IMR-90 (cell line): ENCODE data around the gene ZDHHC18. TPM values are rescaled to one million over a fixed set of nuclear protein-coding genes. Genes with fewer than 3 reads are reported as not detected.
A peak's percentile ranks its signal among the peaks of the same experiment; 100 is the strongest.

ENCODE experiments used
- ATAC-seq: fragments of 200-7000 bp; cut with Tn5 transposase; 2 replicates; pipeline ENCODE4 v1.9.1; 2020; ENCODE audit warnings: low read depth, mild to moderate bottlenecking, moderate library complexity
- BruUV-seq: library from RNA; stranded (reverse); fragments of 400-500 nt; replicated peaks from 2 replicates; lab custom pipeline; 2021; lab: Mats Ljungman, UMichigan
- CTCF ChIA-PET: fragments of 300-600 bp; formaldehyde crosslinking; extraction: SDS; loops from one replicate; lab custom pipeline; 2021; ENCODE audit warnings: antibody characterized with exemption; lab: Yijun Ruan, JAX
- POLR2A ChIA-PET: fragments of 300-600 bp; sonication (Branson Sonifier 250); formaldehyde crosslinking; loops from one replicate; lab custom pipeline; 2022; ENCODE audit warnings: antibody characterized with exemption; ENCODE audit not compliant: unreplicated experiment; lab: Charles Lee
- DNase-seq: peaks from one replicate; pipeline ENCODE4 v3.0.0; 2013
- H2AFZ ChIP-seq: replicated peaks from 2 replicates; pipeline ENCODE3; 2013; ENCODE audit warnings: low read length, mild to moderate bottlenecking; ENCODE audit not compliant: poor library complexity
- H2AK5ac ChIP-seq: 2 replicates; pipeline ENCODE4 v1.6.1; 2013; ENCODE audit warnings: low read depth, low read length, inconsistent platforms
- H2AK9ac ChIP-seq: replicated peaks from 2 replicates; pipeline ENCODE3; 2013; ENCODE audit warnings: mild to moderate bottlenecking, low read depth, low read length, moderate library complexity; ENCODE audit not compliant: poor library complexity
- H2BK120ac ChIP-seq: 2 replicates; pipeline ENCODE4 v1.6.1; 2013; ENCODE audit warnings: low read depth, low read length, inconsistent platforms
- H2BK15ac ChIP-seq: 3 replicates; pipeline ENCODE4 v1.6.1; 2013; ENCODE audit warnings: low read depth, low read length, inconsistent platforms
- H2BK20ac ChIP-seq: 2 replicates; pipeline ENCODE4 v1.6.1; 2013; ENCODE audit warnings: low read depth, mild to moderate bottlenecking, inconsistent platforms, low read length, moderate library complexity
- H2BK5ac ChIP-seq: 2 replicates; pipeline ENCODE4 v1.6.1; 2013; ENCODE audit warnings: mild to moderate bottlenecking, low read depth, low read length, inconsistent platforms; ENCODE audit not compliant: poor library complexity, severe bottlenecking
- H3K14ac ChIP-seq: replicated peaks from 2 replicates; pipeline ENCODE4 v1.6.1; 2013; ENCODE audit warnings: low read depth, low read length, inconsistent platforms
- H3K18ac ChIP-seq: 2 replicates; pipeline ENCODE4 v1.6.1; 2013; ENCODE audit warnings: low read depth, low read length, control low read depth
- H3K23ac ChIP-seq: 2 replicates; pipeline ENCODE4 v1.6.1; 2013; ENCODE audit warnings: low read depth, low read length, inconsistent platforms
- H3K27ac ChIP-seq: 2 replicates; pipeline ENCODE4 v1.5.1; 2013; ENCODE audit warnings: mild to moderate bottlenecking, control low read depth, low read length; ENCODE audit not compliant: insufficient read depth
- H3K27me3 ChIP-seq: 2 replicates; pipeline ENCODE4 v1.6.1; 2013; ENCODE audit warnings: low read length; ENCODE audit not compliant: control insufficient read depth, insufficient read depth
- H3K36me3 ChIP-seq: 2 replicates; pipeline ENCODE4 v1.6.1; 2013; ENCODE audit warnings: low read length, mixed read lengths; ENCODE audit not compliant: control insufficient read depth, insufficient read depth
- H3K4ac ChIP-seq: 2 replicates; pipeline ENCODE4 v1.6.1; 2013; ENCODE audit warnings: low read depth, low read length, inconsistent platforms
- H3K4me1 ChIP-seq: 2 replicates; pipeline ENCODE4 v1.6.1; 2013; ENCODE audit warnings: low read length, mixed read lengths; ENCODE audit not compliant: control insufficient read depth, insufficient read depth
- H3K4me2 ChIP-seq: 2 replicates; pipeline ENCODE4 v1.6.1; 2013; ENCODE audit warnings: low read depth, mild to moderate bottlenecking, control low read depth, low read length, moderate library complexity
- H3K4me3 ChIP-seq: 2 replicates; pipeline ENCODE4 v1.5.1; 2013; ENCODE audit warnings: low read depth, mild to moderate bottlenecking, control low read depth, low read length, moderate library complexity; ENCODE audit not compliant: insufficient read depth
- H3K56ac ChIP-seq: 2 replicates; pipeline ENCODE4 v1.6.1; 2013; ENCODE audit warnings: low read length, inconsistent platforms; ENCODE audit not compliant: insufficient read depth; ENCODE audit errors: extremely low read depth
- H3K79me1 ChIP-seq, 2 experiments: 2 replicates each; pipeline ENCODE4 v1.6.1; 2013; ENCODE audit warnings: low read length in 2 of 2, inconsistent platforms in 1 of 2, low read depth in 1 of 2
- H3K9ac ChIP-seq: 2 replicates; pipeline ENCODE4 v1.6.1; 2013; ENCODE audit warnings: low read depth, low read length, control low read depth
- H3K9me1 ChIP-seq: 2 replicates; pipeline ENCODE4 v1.6.1; 2013; ENCODE audit warnings: low read length, inconsistent platforms; ENCODE audit not compliant: insufficient read depth
- H3K9me3 ChIP-seq: 2 replicates; pipeline ENCODE4 v1.6.1; 2013; ENCODE audit warnings: low read length; ENCODE audit not compliant: control insufficient read depth, insufficient read depth
- H4K20me1 ChIP-seq: 2 replicates; pipeline ENCODE4 v1.6.1; 2013; ENCODE audit warnings: low read length, inconsistent platforms; ENCODE audit not compliant: insufficient read depth
- H4K5ac ChIP-seq: 2 replicates; pipeline ENCODE4 v1.6.1; 2013; ENCODE audit warnings: mild to moderate bottlenecking, low read depth, low read length, control low read depth
- H4K8ac ChIP-seq, 2 experiments: 2 replicates each; pipeline ENCODE4 v1.6.1; 2013; ENCODE audit warnings: low read depth in 2 of 2, low read length in 2 of 2, control low read depth in 1 of 2, inconsistent platforms in 1 of 2
- H4K91ac ChIP-seq: 2 replicates; pipeline ENCODE4 v1.6.1; 2013; ENCODE audit warnings: low read depth, low read length, inconsistent platforms; ENCODE audit not compliant: insufficient read depth
- CEBPB ChIP-seq: IDR thresholded peaks from 2 replicates; pipeline ENCODE4 v1.6.1; 2012; ENCODE audit warnings: low read depth, low read length, improper control_type of control experiment
- CHD1 ChIP-seq: IDR thresholded peaks from 2 replicates; pipeline ENCODE4 v1.6.1; 2012; ENCODE audit warnings: low read depth, low read length, improper control_type of control experiment
- FOS ChIP-seq: fragments of 150-350 bp; IDR thresholded peaks from 2 replicates; pipeline ENCODE4 v1.6.1; 2016; ENCODE audit warnings: low read depth, low read length
- MAFK ChIP-seq: IDR thresholded peaks from 2 replicates; pipeline ENCODE4 v1.6.1; 2012; ENCODE audit warnings: low read depth, low read length, improper control_type of control experiment
- MAZ ChIP-seq: IDR thresholded peaks from 2 replicates; pipeline ENCODE4 v1.6.1; 2012; ENCODE audit warnings: low read depth, mild to moderate bottlenecking, low read length, improper control_type of control experiment, moderate library complexity, borderline replicate concordance
- MXI1 ChIP-seq: IDR thresholded peaks from 2 replicates; pipeline ENCODE4 v1.6.1; 2012; ENCODE audit warnings: low read depth, mild to moderate bottlenecking, low read length, moderate library complexity, borderline replicate concordance
- NFE2L2 ChIP-seq: fragments of 150-350 bp; IDR thresholded peaks from 2 replicates; pipeline ENCODE4 v1.6.1; 2016; ENCODE audit warnings: low read depth, mild to moderate bottlenecking, low read length
- POLR2A ChIP-seq: IDR thresholded peaks from 2 replicates; pipeline ENCODE4 v1.6.1; 2012; ENCODE audit warnings: mild to moderate bottlenecking, low read depth, low read length
- RAD21 ChIP-seq: IDR thresholded peaks from 2 replicates; pipeline ENCODE4 v1.6.1; 2012; ENCODE audit warnings: low read length, improper control_type of control experiment
- RCOR1 ChIP-seq: IDR thresholded peaks from 2 replicates; pipeline ENCODE4 v1.6.1; 2012; ENCODE audit warnings: mild to moderate bottlenecking, low read length, improper control_type of control experiment; ENCODE audit not compliant: insufficient replicate concordance
- RFX5 ChIP-seq: IDR thresholded peaks from 2 replicates; pipeline ENCODE4 v1.8.0; 2012; ENCODE audit warnings: low read depth, mild to moderate bottlenecking, low read length, moderate library complexity
- SMC3 ChIP-seq: fragments of 150-350 bp; IDR thresholded peaks from 2 replicates; pipeline ENCODE4 v1.6.1; 2016; ENCODE audit warnings: low read depth, mild to moderate bottlenecking, antibody characterized with exemption, low read length, moderate library complexity
- WGBS, 2 experiments: methylation state at CpG; one replicate each; pipeline versions ENCODE4 v1.1.5 to v1.1.7; 2013; ENCODE audit warnings: missing lambda C conversion rate in 2 of 2; ENCODE audit not compliant: insufficient read length in 1 of 2; ENCODE audit errors: extremely low coverage in 2 of 2; 5-methylcytosine and 5-hydroxymethylcytosine counted together
- dilution Hi-C: fragments of 300-500 bp; cut with HindIII; formaldehyde crosslinking; loops from one replicate; pipeline ENCODE4 v1.14.3; 2018; ENCODE audit warnings: low sequenced_read_pairs; ENCODE audit not compliant: unreplicated experiment
- in situ Hi-C: fragments of 300-500 bp; cut with MboI; formaldehyde crosslinking; loops from 3 replicates; pipeline ENCODE4 v1.14.3; 2019; ENCODE audit warnings: low sequenced_read_pairs, inconsistent platforms, mixed read lengths
- intact Hi-C: fragments of 100-400 bp; cut with micrococcal nuclease; formaldehyde crosslinking; loops from 2 replicates; pipeline ENCODE4 v1.10.0; 2022
- polyA plus RNA-seq, 3 experiments: library from polyadenylated mRNA; depleted of rRNA; stranded (reverse); fragments of >200 nt; gene quantifications; 2 replicates each; pipeline ENCODE4 v1.2.3, GENCODE V29; 2012; ENCODE audit warnings: low replicate concordance in 1 of 3
- total RNA-seq: library from RNA; depleted of rRNA; stranded (reverse); fragments of >200 nt; gene quantifications from 2 replicates; pipeline ENCODE4 v1.2.3, GENCODE V29; 2012
- TF ChIP-seq, protein P1 (sequence below): fragments of 150-350 bp; IDR thresholded peaks from 2 replicates; pipeline ENCODE4 v1.6.1; 2016; ENCODE audit warnings: low read depth, mild to moderate bottlenecking, low read length, moderate library complexity, borderline replicate concordance

The ZDHHC18 gene
- total and polyA plus RNA-seq, 2 of the 4 experiments (the other 2 are of a cell fraction): 12.5 to 37.0 TPM

DNA sequence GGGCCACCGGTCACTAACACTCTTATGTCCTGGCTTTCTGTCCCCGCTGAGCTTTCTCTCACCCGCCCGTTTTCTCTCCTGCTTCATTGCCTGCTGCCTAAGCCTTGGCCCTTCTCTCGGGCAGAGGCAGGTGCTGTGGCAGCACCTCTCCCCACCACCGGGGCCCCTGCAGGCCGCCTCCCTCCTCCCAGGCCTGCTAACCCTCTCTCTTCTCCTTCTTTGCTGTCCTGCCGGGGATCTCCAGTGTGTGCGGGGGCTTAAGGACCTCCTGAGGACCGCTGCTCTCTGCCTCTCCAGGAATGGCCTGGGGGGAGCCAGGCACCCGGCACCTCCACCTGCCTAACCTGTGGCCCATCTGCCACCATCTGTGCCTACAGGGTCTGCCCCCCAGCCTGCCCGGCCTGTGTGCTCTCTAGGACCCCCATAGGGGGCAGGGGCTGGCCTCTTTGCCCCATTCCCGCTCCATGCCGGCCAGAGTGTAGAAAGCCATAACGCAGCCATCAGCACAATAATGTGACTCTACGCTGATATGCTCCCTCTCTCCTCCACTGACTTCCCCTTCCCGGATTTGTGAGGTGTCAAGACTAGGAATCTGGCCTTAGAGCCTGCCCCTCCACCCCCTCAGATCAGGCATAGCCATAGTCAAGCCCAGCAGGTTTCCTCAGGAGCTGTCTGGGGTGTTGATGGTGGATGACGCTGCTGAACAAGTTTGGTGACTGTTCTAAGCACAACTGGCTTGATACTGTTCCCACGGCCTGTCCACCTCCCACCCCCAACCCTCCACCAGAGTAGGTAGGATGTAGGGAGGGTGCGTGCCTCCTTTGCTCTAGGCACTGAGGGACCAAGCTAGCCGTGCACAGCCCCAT, 30.3 kb downstream of the ZDHHC18 start:
- no peak overlapping the region for H2BK15ac ChIP-seq
- no peaks in the 10 kb centered on the region for H3K9me1 ChIP-seq
- intact Hi-C loops: no loop called here
- no peak overlapping the region for H4K8ac ChIP-seq
- no peak overlapping the region for H3K4me3 ChIP-seq
- 70% methylated on average over 3 of the region's 21 CpGs; no CpG with 5 or more reads in 1 of the 2 experiments for WGBS, 2 experiments
- no peak overlapping the region for H2BK5ac ChIP-seq
- TF ChIP-seq NFE2L2: no peak
- TF ChIP-seq, protein P1, sequence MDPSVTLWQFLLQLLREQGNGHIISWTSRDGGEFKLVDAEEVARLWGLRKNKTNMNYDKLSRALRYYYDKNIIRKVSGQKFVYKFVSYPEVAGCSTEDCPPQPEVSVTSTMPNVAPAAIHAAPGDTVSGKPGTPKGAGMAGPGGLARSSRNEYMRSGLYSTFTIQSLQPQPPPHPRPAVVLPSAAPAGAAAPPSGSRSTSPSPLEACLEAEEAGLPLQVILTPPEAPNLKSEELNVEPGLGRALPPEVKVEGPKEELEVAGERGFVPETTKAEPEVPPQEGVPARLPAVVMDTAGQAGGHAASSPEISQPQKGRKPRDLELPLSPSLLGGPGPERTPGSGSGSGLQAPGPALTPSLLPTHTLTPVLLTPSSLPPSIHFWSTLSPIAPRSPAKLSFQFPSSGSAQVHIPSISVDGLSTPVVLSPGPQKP: no peak
- no peak for TF ChIP-seq MXI1
- TF ChIP-seq FOS: no peak
- TF ChIP-seq RCOR1: no peak
- no peak for TF ChIP-seq POLR2A
- no peak for TF ChIP-seq RAD21
- no peak for TF ChIP-seq CEBPB
- no peak for TF ChIP-seq SMC3
- no peak for TF ChIP-seq RFX5
- no peak for TF ChIP-seq CHD1
- TF ChIP-seq MAZ: no peak
- TF ChIP-seq MAFK: no peak
- H3K56ac ChIP-seq: no peak overlapping the region
- H3K23ac ChIP-seq: no peak overlapping the region
- H4K5ac ChIP-seq: no peak overlapping the region
- H3K79me1 ChIP-seq: no peaks in the 10 kb centered on the region
- CTCF ChIA-PET: interaction anchor here (0.5 kb wide), 1 partner anchor 111 kb away, joined by 3 read pairs; no protein-coding TSS in a partner anchor
- no peak overlapping the region for H2BK20ac ChIP-seq
- H4K20me1 ChIP-seq: peaks cover 1% of the 10 kb centered on the region; the same call in 1 of the 2 replicates
- peaks cover 31% of the 10 kb centered on the region for H3K36me3 ChIP-seq
- POLR2A ChIA-PET: no interaction called here
- no peak overlapping the region for H4K91ac ChIP-seq
- no peaks in the 10 kb centered on the region for H3K27me3 ChIP-seq
- ATAC-seq (no peak), DNase-seq (no peak)
- no peak overlapping the region for H2BK120ac ChIP-seq
- dilution Hi-C loops: no loop called here
- in situ Hi-C loops: no loop called here
- no peak overlapping the region for H3K4me2 ChIP-seq
- no peak overlapping the region for H3K14ac ChIP-seq
- H3K27ac ChIP-seq: no peak overlapping the region
- H2AK9ac ChIP-seq: peak overlapping the region; percentile 13
- H3K9me3 ChIP-seq: no peaks in the 10 kb centered on the region
- H2AFZ ChIP-seq: no peak overlapping the region
- no peak overlapping the region for H3K4ac ChIP-seq
- no TSS peak for BruUV-seq
- H3K18ac ChIP-seq: no peak overlapping the region
- no peak overlapping the region for H3K9ac ChIP-seq
- no peaks in the 10 kb centered on the region for H3K4me1 ChIP-seq
- H2AK5ac ChIP-seq: no peak overlapping the region
